Vagina (tissue), 2 donors: ENCODE measurements around the gene MPIG6B.

Experiments used
- POLR2A ChIP-seq, 2 donors: fragments of 450-650 bp; IDR thresholded peaks; one replicate each; pipeline ENCODE4 v1.6.1; 2017; ENCODE audit warnings: antibody characterized with exemption in 2 of 2, mild to moderate bottlenecking in 2 of 2, moderate library complexity in 2 of 2
- POLR2AphosphoS5 ChIP-seq, 2 donors: sonication (generic); formaldehyde crosslinking; IDR thresholded peaks; one replicate each; pipeline ENCODE4 v1.9.0; 2017; ENCODE audit warnings: antibody characterized with exemption in 2 of 2, mild to moderate bottlenecking in 2 of 2, low read depth in 1 of 2; ENCODE audit not compliant: insufficient read depth in 1 of 2
- TF ChIP-seq, protein P1 (sequence below), 3 experiments: fragments of 450-650 bp in 2 of 3; fragments of 200-600 bp in 1 of 3; sonication (generic) in 1 of 3; IDR thresholded peaks; one replicate each; pipeline ENCODE4 v1.5.1; 2017 to 2019; ENCODE audit warnings: antibody characterized with exemption in 3 of 3, mild to moderate bottlenecking in 2 of 3, moderate library complexity in 2 of 3

DNA sequence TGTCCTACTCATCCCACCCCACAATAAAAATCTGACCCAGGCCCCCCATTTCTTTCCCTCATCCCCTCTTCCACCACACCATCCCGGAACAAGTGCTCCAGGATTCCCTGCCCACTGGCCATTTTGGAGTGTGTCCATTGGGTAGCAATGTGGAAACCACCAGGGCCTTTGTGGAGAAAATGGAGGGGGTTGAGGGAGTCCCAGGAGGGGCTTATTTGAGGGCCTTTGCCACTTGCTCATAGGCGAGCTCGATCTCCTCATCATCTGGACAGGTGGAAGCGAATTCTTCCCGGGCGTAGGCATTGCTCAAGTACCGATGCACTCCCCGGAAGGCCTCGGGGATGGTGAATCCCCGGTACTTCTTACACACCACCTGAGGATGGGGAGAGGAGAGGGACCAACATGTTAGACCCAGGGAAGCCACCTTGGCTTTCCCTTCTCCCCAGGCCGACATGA, 7.5 kb downstream of the MPIG6B start:
- TF ChIP-seq, protein P1, sequence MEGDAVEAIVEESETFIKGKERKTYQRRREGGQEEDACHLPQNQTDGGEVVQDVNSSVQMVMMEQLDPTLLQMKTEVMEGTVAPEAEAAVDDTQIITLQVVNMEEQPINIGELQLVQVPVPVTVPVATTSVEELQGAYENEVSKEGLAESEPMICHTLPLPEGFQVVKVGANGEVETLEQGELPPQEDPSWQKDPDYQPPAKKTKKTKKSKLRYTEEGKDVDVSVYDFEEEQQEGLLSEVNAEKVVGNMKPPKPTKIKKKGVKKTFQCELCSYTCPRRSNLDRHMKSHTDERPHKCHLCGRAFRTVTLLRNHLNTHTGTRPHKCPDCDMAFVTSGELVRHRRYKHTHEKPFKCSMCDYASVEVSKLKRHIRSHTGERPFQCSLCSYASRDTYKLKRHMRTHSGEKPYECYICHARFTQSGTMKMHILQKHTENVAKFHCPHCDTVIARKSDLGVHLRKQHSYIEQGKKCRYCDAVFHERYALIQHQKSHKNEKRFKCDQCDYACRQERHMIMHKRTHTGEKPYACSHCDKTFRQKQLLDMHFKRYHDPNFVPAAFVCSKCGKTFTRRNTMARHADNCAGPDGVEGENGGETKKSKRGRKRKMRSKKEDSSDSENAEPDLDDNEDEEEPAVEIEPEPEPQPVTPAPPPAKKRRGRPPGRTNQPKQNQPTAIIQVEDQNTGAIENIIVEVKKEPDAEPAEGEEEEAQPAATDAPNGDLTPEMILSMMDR (IDR thresholded peaks at IDR 0.05), result no peak
- TF ChIP-seq POLR2A (IDR thresholded peaks at IDR 0.05) (no peak), POLR2AphosphoS5 (IDR thresholded peaks at IDR 0.05; ENCODE audit: insufficient read depth in 1 of 2, low read depth in 1 of 2) (no peak)
